ENCODE data around the gene TSPY4.
"Not testable (repeated sequence)": the region's sequence is repeated elsewhere in the genome, so short reads cannot be mapped to it uniquely, and the experiment has no call there.

DNA sequence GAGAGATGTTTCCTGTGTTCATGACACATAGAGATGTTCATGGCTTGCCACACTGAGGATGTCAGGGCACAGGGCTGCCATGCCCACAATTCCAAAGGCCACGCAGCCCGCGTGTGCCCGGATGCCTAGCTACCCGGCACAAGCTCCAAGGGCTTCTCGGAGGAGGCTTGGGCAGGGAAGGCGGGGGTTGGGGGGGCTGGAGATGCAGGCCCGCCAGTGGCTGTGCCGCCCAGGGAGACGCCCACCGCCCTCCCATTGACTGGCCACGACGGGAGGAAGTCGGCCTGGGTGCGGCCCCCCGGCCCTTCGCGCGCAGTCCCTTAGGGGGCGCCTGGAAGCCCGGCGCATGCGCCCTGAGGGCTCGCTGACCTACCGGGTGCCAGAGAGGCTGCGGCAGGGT lies at the start of gene TSPY4:
- TF ChIP-seq, protein P1, sequence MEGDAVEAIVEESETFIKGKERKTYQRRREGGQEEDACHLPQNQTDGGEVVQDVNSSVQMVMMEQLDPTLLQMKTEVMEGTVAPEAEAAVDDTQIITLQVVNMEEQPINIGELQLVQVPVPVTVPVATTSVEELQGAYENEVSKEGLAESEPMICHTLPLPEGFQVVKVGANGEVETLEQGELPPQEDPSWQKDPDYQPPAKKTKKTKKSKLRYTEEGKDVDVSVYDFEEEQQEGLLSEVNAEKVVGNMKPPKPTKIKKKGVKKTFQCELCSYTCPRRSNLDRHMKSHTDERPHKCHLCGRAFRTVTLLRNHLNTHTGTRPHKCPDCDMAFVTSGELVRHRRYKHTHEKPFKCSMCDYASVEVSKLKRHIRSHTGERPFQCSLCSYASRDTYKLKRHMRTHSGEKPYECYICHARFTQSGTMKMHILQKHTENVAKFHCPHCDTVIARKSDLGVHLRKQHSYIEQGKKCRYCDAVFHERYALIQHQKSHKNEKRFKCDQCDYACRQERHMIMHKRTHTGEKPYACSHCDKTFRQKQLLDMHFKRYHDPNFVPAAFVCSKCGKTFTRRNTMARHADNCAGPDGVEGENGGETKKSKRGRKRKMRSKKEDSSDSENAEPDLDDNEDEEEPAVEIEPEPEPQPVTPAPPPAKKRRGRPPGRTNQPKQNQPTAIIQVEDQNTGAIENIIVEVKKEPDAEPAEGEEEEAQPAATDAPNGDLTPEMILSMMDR (IDR thresholded peaks at IDR 0.05): not testable (repeated sequence)
- not testable (repeated sequence) for TF ChIP-seq SP1 (CRISPR knock-in tag; conservative IDR thresholded peaks at IDR 0.05); CBFB (CRISPR knock-in tag; IDR thresholded peaks at IDR 0.05; ENCODE audit: low read depth); MYBL2 (CRISPR knock-in tag; IDR thresholded peaks at IDR 0.05); IRF2 (CRISPR knock-in tag; IDR thresholded peaks at IDR 0.05; ENCODE audit: borderline replicate concordance, low read depth); CREM (CRISPR knock-in tag; IDR thresholded peaks at IDR 0.05); NFYB (CRISPR knock-in tag; conservative IDR thresholded peaks at IDR 0.05; ENCODE audit: low read depth); TP53 (CRISPR knock-in tag; IDR thresholded peaks at IDR 0.05)
- TF ChIP-seq, protein P2, sequence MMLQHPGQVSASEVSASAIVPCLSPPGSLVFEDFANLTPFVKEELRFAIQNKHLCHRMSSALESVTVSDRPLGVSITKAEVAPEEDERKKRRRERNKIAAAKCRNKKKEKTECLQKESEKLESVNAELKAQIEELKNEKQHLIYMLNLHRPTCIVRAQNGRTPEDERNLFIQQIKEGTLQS (CRISPR knock-in tag; conservative IDR thresholded peaks at IDR 0.05): not testable (repeated sequence)
